Osteoblast (primary cell): ENCODE results near the gene RER1. TPM values are rescaled to one million over a fixed set of nuclear protein-coding genes. Genes with fewer than 3 reads are reported as not detected.

Experiments used
- DNase-seq: peaks from one replicate; pipeline ENCODE4 v3.0.0; 2011; ENCODE audit warnings: low spot score, mixed read lengths; ENCODE audit not compliant: insufficient read length; ENCODE audit errors: missing footprints
- H2AFZ ChIP-seq: 2 replicates; pipeline ENCODE4 v1.6.0; 2011; ENCODE audit warnings: mild to moderate bottlenecking, low read length
- H3K27ac ChIP-seq: 2 replicates; pipeline ENCODE4 v1.5.1; 2011; ENCODE audit warnings: mild to moderate bottlenecking, low read depth, low read length, moderate library complexity
- H3K27me3 ChIP-seq: 2 replicates; pipeline ENCODE4 v1.6.0; 2012; ENCODE audit warnings: mild to moderate bottlenecking, control low read depth, inconsistent platforms, low read length, moderate library complexity; ENCODE audit not compliant: insufficient read depth
- H3K36me3 ChIP-seq: 2 replicates; pipeline ENCODE4 v1.5.1; 2011; ENCODE audit warnings: mild to moderate bottlenecking, low read length, control low read depth, moderate library complexity; ENCODE audit not compliant: insufficient read depth
- H3K4me1 ChIP-seq: 2 replicates; pipeline ENCODE4 v1.5.1; 2011; ENCODE audit warnings: mild to moderate bottlenecking, low read length, control low read depth, moderate library complexity; ENCODE audit not compliant: insufficient read depth
- H3K4me2 ChIP-seq: 2 replicates; pipeline ENCODE4 v1.6.0; 2011; ENCODE audit warnings: mild to moderate bottlenecking, low read length; ENCODE audit not compliant: insufficient read depth
- H3K4me3 ChIP-seq: fragments of 200-600 bp; sonication (generic); 3 replicates; pipeline ENCODE4 v1.5.1; 2012; ENCODE audit warnings: mild to moderate bottlenecking, low read length, inconsistent platforms; ENCODE audit not compliant: insufficient read depth
- H3K79me2 ChIP-seq: 2 replicates; pipeline ENCODE4 v1.6.0; 2012; ENCODE audit warnings: mild to moderate bottlenecking, low read length, control low read depth, inconsistent platforms; ENCODE audit not compliant: insufficient read depth
- H3K9me3 ChIP-seq: 2 replicates; pipeline ENCODE4 v1.5.1; 2011; ENCODE audit warnings: low read depth, low read length, control low read depth
- H4K20me1 ChIP-seq: 2 replicates; pipeline ENCODE4 v1.6.0; 2012; ENCODE audit warnings: mild to moderate bottlenecking, low read length, control low read depth; ENCODE audit not compliant: insufficient read depth
- total RNA-seq: library from RNA; depleted of rRNA; stranded (reverse); fragments of >200 nt; gene quantifications from 2 replicates; pipeline ENCODE4 v1.2.3, GENCODE V29; 2012
- TF ChIP-seq, protein P1 (sequence below): IDR thresholded peaks from 2 replicates; pipeline ENCODE4 v1.5.1; 2011; ENCODE audit warnings: mild to moderate bottlenecking, low read depth, low read length, moderate library complexity; ENCODE audit errors: extremely low read depth

RER1 gene
- total RNA-seq, 1 donor, result 95.2 TPM

DNA sequence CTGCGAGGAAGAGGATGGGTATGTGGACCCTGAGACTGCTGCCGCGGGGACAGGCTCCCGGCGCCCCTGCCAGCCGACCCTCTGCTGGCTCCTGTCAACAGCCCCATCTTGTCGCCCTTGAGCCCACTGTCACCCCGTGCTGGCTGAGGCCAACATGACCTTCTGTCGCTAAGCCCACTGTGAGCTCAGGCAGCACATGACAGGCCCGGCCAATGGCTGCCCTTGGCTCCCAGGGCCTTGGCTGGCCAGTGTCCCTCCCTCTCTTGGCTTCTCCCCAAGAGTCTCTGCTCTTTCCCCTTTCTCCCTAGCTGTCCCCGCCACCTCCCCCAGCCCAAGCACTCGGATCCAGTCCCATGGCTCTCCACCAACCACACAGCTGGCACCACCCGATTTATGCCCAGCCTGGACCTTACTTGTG is 17.2 kb downstream of the RER1 start:
- no peak overlapping the region for H2AFZ ChIP-seq
- TF ChIP-seq, protein P1, sequence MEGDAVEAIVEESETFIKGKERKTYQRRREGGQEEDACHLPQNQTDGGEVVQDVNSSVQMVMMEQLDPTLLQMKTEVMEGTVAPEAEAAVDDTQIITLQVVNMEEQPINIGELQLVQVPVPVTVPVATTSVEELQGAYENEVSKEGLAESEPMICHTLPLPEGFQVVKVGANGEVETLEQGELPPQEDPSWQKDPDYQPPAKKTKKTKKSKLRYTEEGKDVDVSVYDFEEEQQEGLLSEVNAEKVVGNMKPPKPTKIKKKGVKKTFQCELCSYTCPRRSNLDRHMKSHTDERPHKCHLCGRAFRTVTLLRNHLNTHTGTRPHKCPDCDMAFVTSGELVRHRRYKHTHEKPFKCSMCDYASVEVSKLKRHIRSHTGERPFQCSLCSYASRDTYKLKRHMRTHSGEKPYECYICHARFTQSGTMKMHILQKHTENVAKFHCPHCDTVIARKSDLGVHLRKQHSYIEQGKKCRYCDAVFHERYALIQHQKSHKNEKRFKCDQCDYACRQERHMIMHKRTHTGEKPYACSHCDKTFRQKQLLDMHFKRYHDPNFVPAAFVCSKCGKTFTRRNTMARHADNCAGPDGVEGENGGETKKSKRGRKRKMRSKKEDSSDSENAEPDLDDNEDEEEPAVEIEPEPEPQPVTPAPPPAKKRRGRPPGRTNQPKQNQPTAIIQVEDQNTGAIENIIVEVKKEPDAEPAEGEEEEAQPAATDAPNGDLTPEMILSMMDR, result no peak
- no peak overlapping the region for H3K4me2 ChIP-seq

DNA sequence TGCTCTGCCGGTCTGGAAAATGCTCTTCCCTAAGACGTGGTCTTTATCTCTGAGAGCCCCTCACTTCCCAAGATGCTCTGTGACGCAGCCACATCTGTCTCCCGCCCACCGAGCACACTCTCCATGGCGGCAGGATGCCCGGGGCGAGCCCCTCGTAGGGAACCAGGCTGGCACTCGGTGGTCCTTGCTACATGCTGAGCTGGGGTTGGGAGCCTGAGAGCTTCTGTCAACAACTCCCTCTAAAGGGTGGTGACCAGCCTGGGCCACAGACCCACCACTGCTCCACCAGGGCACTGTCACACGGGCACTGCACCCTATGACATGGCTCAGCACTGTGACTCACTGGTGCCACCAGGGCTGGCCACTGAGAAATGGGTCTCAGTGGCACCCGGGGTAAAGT is 18.1 kb downstream of the RER1 start:
- Histone ChIP-seq H3K9me3 (no peaks in the 10 kb centered on the region), H3K4me2 (no peak overlapping the region)
- DNase-seq, result no peak

More for the DNA sequence above, 17.2 kb downstream of the RER1 start:
- H3K27ac ChIP-seq, result no peak overlapping the region
- no peaks in the 10 kb centered on the region for H3K27me3 ChIP-seq
- peak; percentile 82 for DNase-seq
- peaks cover 37% of the 10 kb centered on the region for H3K36me3 ChIP-seq
- H3K9me3 ChIP-seq, result no peaks in the 10 kb centered on the region
- H3K79me2 ChIP-seq, result peaks cover 14% of the 10 kb centered on the region
- peaks cover 5% of the 10 kb centered on the region for H4K20me1 ChIP-seq
- no peak overlapping the region for H3K4me3 ChIP-seq
- H3K4me1 ChIP-seq, result peaks cover 18% of the 10 kb centered on the region

DNA sequence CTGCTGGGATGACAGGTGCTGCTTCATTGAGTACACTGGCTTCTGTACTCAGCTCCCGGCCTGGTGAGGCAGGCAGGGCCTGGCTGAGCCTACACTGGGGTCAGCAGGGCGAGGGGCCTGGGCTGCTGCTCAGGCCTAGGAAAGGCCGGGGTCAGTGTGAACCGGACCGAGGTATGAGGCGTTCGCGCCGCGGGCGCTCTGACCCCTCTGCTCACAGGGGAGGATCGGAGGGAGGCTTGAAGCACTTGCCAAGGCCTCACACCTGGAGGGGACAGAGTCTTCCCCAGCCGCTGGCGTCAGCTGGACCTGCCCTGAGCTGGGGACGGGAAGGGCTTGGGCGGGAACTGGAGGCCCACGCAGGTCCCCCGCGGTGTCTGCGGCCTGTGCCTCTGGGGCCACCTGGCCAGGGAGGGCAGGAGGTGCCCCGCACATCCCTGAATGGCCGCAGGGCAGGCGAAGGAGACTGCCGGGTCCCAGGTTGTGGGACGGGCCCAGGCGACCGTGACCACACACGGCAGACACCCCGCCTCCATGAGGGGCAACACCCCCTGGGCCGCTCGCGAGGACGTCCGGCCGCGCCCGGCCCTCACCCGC is 20.3 kb downstream of the RER1 start:
- peaks cover 19% of the 10 kb centered on the region for H3K36me3 ChIP-seq
- H3K79me2 ChIP-seq, result peaks cover 12% of the 10 kb centered on the region
- peak overlapping the region; percentile 70 for H2AFZ ChIP-seq
- H3K4me1 ChIP-seq, result peaks cover 16% of the 10 kb centered on the region
- peak overlapping the region; percentile 93 for H3K4me3 ChIP-seq
- H3K27me3 ChIP-seq, result peaks cover under 1% of the 10 kb centered on the region
- peak; percentile 92 for DNase-seq
- H4K20me1 ChIP-seq, result no peaks in the 10 kb centered on the region
- H3K27ac ChIP-seq, result peak overlapping the region; percentile 72
- TF ChIP-seq, protein P1, result no peak
- peak overlapping the region; percentile 91 for H3K4me2 ChIP-seq
- no peaks in the 10 kb centered on the region for H3K9me3 ChIP-seq

More for the DNA sequence above, 18.1 kb downstream of the RER1 start:
- peaks cover 28% of the 10 kb centered on the region for H3K36me3 ChIP-seq
- H3K27me3 ChIP-seq, result no peaks in the 10 kb centered on the region
- peaks cover 23% of the 10 kb centered on the region for H3K4me1 ChIP-seq
- peaks cover 5% of the 10 kb centered on the region for H4K20me1 ChIP-seq
- TF ChIP-seq, protein P1, result no peak
- no peak overlapping the region for H2AFZ ChIP-seq
- H3K79me2 ChIP-seq, result peaks cover 12% of the 10 kb centered on the region
- H3K27ac ChIP-seq, result no peak overlapping the region
- no peak overlapping the region for H3K4me3 ChIP-seq

DNA sequence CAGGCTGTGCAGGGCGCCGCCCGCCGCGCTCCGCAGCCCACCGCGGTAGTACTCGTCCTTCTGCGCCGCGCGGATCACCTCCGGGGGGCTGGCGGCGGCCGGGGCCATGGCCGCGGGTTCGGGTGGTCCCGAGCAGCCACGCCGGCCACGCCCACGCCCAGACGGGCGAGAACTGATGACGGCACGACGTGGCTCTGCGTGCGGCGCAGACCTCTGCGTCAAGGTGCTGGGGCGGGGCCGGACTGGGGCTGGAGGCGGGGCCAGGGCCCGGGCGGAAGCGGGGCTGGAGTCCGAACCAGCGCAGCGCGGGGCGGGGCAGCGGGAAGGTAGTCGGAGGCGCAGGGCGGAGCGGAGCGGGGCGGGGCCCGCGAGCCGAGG is 20.7 kb downstream of the RER1 start, which contains the start of gene PEX10:
TSS of gene PEX10 (minus strand) at position 170 of the 378 bp plus-strand sequence. CDS start at position 108, 62 bp downstream.
- H3K79me2 ChIP-seq, result peaks cover 12% of the 10 kb centered on the region
- peak within 1 kb of the TSS; percentile 85 for H2AFZ ChIP-seq
- TF ChIP-seq, protein P1, result no peak
- no peaks in the 10 kb centered on the region for H3K9me3 ChIP-seq
- H3K4me1 ChIP-seq, result peaks cover 16% of the 10 kb centered on the region
- H3K36me3 ChIP-seq, result peaks cover 18% of the 10 kb centered on the region
- H3K4me2 ChIP-seq, result peak within 1 kb of the TSS; percentile 91
- H3K4me3 ChIP-seq, result peak within 1 kb of the TSS; percentile 93
- DNase-seq, result peak; percentile 100
- no peaks in the 10 kb centered on the region for H4K20me1 ChIP-seq
- peak within 1 kb of the TSS; percentile 72 for H3K27ac ChIP-seq
- H3K27me3 ChIP-seq, result peaks cover 6% of the 10 kb centered on the region
